IgD-negative memory B cell (primary cell): ENCODE results near the gene PSAP. TPM values are rescaled to one million over a fixed set of nuclear protein-coding genes. Genes with fewer than 3 reads are reported as not detected.

ENCODE experiments used
- H3K27ac Mint-ChIP-seq, 3 donors: one replicate each; pipeline ENCODE4 v1.8.0; 2020 to 2022; ENCODE audit warnings: mild to moderate bottlenecking in 3 of 3, mixed read lengths in 3 of 3, moderate library complexity in 1 of 3
- H3K27me3 Mint-ChIP-seq: one replicate; pipeline ENCODE4 v1.8.0; 2021; ENCODE audit warnings: mixed read lengths
- H3K36me3 Mint-ChIP-seq: one replicate; pipeline ENCODE4 v1.8.0; 2020; ENCODE audit warnings: mild to moderate bottlenecking, mixed read lengths
- H3K4me1 Mint-ChIP-seq, 3 donors: one replicate each; pipeline ENCODE4 v1.8.0; 2020 to 2022; ENCODE audit warnings: mixed read lengths in 3 of 3, mild to moderate bottlenecking in 1 of 3
- H3K4me3 Mint-ChIP-seq, 4 donors: one replicate each; pipeline ENCODE4 v1.8.0; 2020 to 2022; ENCODE audit warnings: mild to moderate bottlenecking in 4 of 4, mixed read lengths in 4 of 4, moderate library complexity in 3 of 4
- H3K9me3 Mint-ChIP-seq, 3 donors: one replicate each; pipeline ENCODE4 v1.8.0; 2020 to 2021; ENCODE audit warnings: mixed read lengths in 3 of 3, mild to moderate bottlenecking in 1 of 3
- polyA plus RNA-seq: library from polyadenylated mRNA; unstranded; fragments of 300-500 nt; fragmentation: Illumina TruSeq; gene quantifications from one replicate; pipeline ENCODE4 v1.2.3, GENCODE V29; 2021

The PSAP gene
- polyA plus RNA-seq, 1 donor from 2014 or later, result 625 TPM

- H3K27me3 Mint-ChIP-seq, result no peaks in the 10 kb centered on the region
- H3K4me1 Mint-ChIP-seq, result peaks cover 0 to 3% (median 0%) of the 10 kb centered on the region in 3 donors
- peak overlapping the region in 1 of 4 donors; percentile 82 for H3K4me3 Mint-ChIP-seq
- no peak overlapping the region for H3K27ac Mint-ChIP-seq
- no peaks in the 10 kb centered on the region for H3K9me3 Mint-ChIP-seq
- peaks cover 4% of the 10 kb centered on the region for H3K36me3 Mint-ChIP-seq
These were observed 33.0 kb downstream of the PSAP start for GRCh38 chr10:71817831-71818655.

DNA sequence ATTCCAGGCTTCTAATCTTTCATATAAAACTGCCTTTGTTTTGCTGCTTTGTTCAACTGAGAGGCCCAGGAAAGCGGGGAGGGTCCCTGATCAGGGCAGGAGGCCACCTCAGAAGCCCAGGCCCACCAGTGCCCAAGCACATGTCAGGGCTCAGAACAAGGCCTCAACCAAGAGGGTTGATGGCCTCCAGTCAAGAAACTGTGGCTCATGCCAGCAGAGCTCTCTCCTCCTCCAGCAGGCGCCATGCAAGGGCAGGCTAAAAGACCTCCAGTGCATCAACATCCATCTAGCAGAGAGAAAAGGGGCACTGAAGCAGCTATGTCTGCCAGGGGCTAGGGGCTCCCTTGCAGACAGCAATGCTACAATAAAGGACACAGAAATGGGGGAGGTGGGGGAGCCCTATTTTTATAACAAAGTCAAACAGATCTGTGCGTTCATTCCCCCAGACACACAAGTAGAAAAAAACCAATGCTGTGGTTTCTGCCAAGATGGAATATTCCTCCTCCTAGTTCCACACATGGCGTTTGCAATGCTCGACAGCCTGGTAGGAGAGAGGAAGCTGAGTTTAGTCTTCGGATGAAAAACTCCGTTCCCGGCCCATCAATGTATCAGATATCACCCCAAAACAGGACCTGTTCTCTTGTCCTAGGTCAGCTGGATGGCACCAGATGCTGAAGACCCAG is 34.0 kb downstream of the PSAP start:
- Mint-ChIP-seq H3K27ac (peak overlapping the region in 1 of 3 donors; percentile 34), H3K36me3 (peaks cover 4% of the 10 kb centered on the region), H3K27me3 (no peaks in the 10 kb centered on the region), H3K4me3 (no peak overlapping the region), H3K4me1 (peaks cover 0 to 3% (median 1%) of the 10 kb centered on the region in 3 donors), H3K9me3 (no peaks in the 10 kb centered on the region)

- Mint-ChIP-seq H3K36me3 (peaks cover 4% of the 10 kb centered on the region), H3K4me3 (no peak overlapping the region), H3K4me1 (peaks cover 0 to 3% (median 2%) of the 10 kb centered on the region in 3 donors), H3K27ac (no peak overlapping the region), H3K27me3 (no peaks in the 10 kb centered on the region), H3K9me3 (no peaks in the 10 kb centered on the region)
These were observed 34.6 kb downstream of the PSAP start for GRCh38 chr10:71816421-71816851.

DNA sequence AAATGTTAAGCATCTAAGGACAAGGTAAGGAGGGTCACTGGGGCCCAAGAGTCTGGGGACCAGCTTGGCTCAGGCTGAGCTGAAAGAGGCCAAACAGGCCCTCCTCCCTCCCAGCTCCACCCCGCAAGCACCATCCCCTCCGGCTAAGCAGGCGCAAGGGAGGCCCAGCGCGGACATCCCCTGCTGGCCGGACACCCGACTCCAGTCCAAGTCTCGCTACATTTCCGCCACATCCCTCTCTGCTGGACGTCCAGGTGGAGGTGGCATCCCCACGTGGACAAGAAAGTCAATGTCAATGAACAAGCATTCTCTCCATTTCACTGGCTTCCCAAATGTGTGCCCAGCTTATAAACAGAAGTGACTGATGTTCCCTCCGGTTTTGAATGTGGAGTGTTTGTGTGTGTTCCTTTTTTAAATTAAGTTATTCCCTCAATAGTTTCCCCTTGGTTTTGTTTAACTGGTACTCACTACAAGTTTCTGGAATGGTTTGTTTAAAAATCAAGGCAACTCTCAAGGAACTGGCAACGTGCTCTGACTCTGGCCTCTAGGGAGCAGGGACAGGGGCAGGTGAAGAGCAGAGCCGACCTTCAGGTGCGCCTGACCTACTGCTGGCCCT is 35.4 kb downstream of the PSAP start:
- Mint-ChIP-seq H3K9me3 (no peaks in the 10 kb centered on the region), H3K36me3 (peaks cover 4% of the 10 kb centered on the region), H3K4me1 (peaks cover 0 to 3% (median 2%) of the 10 kb centered on the region in 3 donors), H3K27ac (no peak overlapping the region), H3K4me3 (no peak overlapping the region), H3K27me3 (no peaks in the 10 kb centered on the region)

DNA sequence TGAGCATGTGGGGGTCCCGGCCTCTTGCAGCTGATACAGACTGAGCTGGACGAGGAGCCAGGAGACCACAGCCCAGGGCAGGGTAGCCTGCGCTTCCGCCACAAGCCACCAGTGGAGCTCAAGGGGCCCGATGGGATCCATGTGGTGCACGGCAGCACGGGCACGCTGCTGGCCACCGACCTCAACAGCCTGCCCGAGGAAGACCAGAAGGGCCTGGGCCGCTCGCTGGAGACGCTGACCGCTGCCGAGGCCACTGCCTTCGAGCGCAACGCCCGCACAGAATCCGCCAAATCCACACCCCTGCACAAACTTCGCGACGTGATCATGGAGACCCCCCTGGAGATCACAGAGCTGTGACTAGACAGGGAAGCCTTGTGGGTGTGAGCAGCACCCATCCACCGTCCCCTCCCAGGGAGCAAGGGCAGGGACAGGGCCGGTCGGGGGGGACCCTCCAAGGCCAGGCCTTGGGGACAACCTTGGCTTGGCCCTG is 36.1 kb downstream of the PSAP start:
- Mint-ChIP-seq H3K36me3 (peaks cover 4% of the 10 kb centered on the region), H3K4me3 (no peak overlapping the region), H3K27ac (no peak overlapping the region), H3K4me1 (peaks cover 0 to 3% (median 2%) of the 10 kb centered on the region in 3 donors), H3K27me3 (no peaks in the 10 kb centered on the region), H3K9me3 (no peaks in the 10 kb centered on the region)

DNA sequence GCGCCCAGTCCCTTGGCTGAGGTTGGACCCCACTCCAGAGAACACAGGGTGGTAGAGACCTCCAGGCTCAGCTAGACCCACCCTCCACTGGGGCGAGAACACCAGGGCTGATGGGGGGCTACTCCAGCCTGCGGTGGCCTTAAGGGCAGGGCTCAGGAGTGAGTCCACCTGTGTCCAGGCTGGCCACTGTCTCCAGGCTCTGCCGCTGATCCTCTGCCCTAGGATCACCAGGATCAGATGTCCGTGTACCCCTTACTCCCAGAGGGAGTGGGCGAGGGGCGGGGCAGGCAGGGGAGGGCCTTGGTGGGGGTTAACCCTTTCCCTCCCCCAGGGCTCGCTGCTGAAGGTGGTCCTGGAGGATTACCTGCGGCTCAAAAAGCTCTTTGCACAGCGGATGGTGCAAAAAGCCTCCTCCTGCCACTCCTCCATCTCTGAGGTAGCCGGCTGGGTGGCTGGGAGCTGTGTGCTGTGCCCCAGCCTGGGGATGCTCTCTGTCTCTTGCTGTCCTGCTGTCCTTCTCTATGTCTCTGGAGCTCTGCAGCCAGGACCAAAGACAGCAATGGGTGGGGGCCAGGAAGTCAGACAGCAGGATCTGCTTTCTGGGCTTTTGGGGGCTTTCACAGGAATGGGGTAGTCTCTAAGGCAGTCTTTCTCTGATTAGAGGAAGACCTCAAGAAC is 38.0 kb downstream of the PSAP start:
- Mint-ChIP-seq H3K27me3 (no peaks in the 10 kb centered on the region), H3K9me3 (no peaks in the 10 kb centered on the region), H3K27ac (no peak overlapping the region), H3K4me3 (no peak overlapping the region), H3K4me1 (peaks cover 0 to 3% (median 2%) of the 10 kb centered on the region in 3 donors), H3K36me3 (peaks cover 3% of the 10 kb centered on the region)

- H3K4me1 Mint-ChIP-seq, result peaks cover 0 to 3% (median 2%) of the 10 kb centered on the region in 3 donors
- H3K36me3 Mint-ChIP-seq, result peaks cover 3% of the 10 kb centered on the region
- H3K9me3 Mint-ChIP-seq, result no peaks in the 10 kb centered on the region
- H3K4me3 Mint-ChIP-seq, result no peak overlapping the region
- H3K27ac Mint-ChIP-seq, result no peak overlapping the region
- H3K27me3 Mint-ChIP-seq, result no peaks in the 10 kb centered on the region
These were observed 38.8 kb downstream of the PSAP start for GRCh38 chr10:71812016-71812912.

DNA sequence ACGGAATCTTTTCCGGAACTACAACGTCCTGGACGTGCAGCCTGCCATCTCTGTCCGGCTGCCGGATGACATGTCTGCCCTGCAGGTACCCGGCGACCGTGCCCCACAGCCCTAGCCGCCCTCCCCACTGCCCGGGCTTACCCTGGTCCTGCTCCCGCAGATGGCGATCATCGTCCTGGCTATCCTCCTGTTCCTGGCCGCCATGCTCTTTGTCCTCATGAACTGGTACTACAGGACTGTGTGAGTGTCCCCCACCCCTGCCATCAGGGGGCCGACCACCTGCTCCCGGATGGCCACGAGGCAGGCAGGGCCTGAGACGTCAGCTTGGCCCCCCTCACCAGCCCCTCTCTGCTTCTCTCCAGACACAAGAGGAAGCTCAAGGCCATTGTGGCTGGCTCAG is 39.7 kb downstream of the PSAP start:
- Mint-ChIP-seq H3K27me3 (no peaks in the 10 kb centered on the region), H3K36me3 (peaks cover 3% of the 10 kb centered on the region), H3K9me3 (no peaks in the 10 kb centered on the region), H3K27ac (no peak overlapping the region), H3K4me1 (peaks cover 0 to 3% (median 2%) of the 10 kb centered on the region in 3 donors), H3K4me3 (no peak overlapping the region)

DNA sequence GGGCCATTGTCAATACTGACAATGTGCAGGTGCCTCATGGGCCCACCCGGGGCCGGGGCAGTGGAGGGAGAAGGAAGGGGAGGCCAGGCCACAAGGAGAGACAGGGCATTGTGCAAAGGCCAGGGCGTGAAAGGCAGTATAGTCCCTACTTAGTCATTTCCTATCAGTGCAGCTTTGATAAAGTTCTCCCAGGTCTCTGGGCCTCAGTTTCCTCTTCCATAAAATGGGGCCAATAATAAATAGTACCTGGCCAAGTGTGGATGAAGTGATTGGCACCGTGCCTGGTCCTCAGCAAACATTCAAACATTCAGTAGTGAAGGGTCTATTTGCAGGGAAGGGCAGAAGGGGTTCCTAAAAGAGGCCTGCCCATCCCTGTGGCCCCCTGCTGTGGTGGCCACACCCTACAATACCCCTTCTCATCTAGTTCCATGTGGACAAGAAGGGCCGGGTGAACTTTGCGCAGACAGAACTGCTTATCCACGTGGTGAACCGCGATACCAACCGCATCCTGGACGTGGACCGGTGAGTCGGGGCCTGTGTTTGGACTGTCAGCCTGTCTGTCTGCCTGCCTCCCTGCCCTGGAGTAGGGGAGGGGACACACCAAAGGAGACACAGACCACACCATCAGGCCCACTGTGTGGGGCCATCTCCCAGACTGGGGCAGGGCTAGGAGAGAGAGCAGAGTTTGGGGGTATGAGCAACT is 40.9 kb downstream of the PSAP start:
- peak overlapping the region in 1 of 3 donors; percentile 53 for H3K27ac Mint-ChIP-seq
- no peaks in the 10 kb centered on the region for H3K36me3 Mint-ChIP-seq
- no peak overlapping the region for H3K4me3 Mint-ChIP-seq
- peaks cover 0 to 3% (median 2%) of the 10 kb centered on the region in 3 donors for H3K4me1 Mint-ChIP-seq
- H3K9me3 Mint-ChIP-seq, result no peaks in the 10 kb centered on the region
- H3K27me3 Mint-ChIP-seq, result no peaks in the 10 kb centered on the region

GRCh38 chr10:71809628-71810027 is 41.4 kb downstream of the PSAP start:
- H3K4me1 Mint-ChIP-seq, result peaks cover 0 to 3% (median 2%) of the 10 kb centered on the region in 3 donors
- peak overlapping the region in 1 of 3 donors; percentile 53 for H3K27ac Mint-ChIP-seq
- H3K9me3 Mint-ChIP-seq, result no peaks in the 10 kb centered on the region
- no peak overlapping the region for H3K4me3 Mint-ChIP-seq
- no peaks in the 10 kb centered on the region for H3K27me3 Mint-ChIP-seq
- H3K36me3 Mint-ChIP-seq, result no peaks in the 10 kb centered on the region

GRCh38 chr10:71807557-71808510 is 43.2 kb downstream of the PSAP start:
- Mint-ChIP-seq H3K9me3 (no peaks in the 10 kb centered on the region), H3K36me3 (no peaks in the 10 kb centered on the region), H3K4me3 (no peak overlapping the region), H3K27ac (peak overlapping the region in 1 of 3 donors; percentile 6), H3K27me3 (no peaks in the 10 kb centered on the region), H3K4me1 (peaks cover 0 to 6% (median 3%) of the 10 kb centered on the region in 3 donors)

DNA sequence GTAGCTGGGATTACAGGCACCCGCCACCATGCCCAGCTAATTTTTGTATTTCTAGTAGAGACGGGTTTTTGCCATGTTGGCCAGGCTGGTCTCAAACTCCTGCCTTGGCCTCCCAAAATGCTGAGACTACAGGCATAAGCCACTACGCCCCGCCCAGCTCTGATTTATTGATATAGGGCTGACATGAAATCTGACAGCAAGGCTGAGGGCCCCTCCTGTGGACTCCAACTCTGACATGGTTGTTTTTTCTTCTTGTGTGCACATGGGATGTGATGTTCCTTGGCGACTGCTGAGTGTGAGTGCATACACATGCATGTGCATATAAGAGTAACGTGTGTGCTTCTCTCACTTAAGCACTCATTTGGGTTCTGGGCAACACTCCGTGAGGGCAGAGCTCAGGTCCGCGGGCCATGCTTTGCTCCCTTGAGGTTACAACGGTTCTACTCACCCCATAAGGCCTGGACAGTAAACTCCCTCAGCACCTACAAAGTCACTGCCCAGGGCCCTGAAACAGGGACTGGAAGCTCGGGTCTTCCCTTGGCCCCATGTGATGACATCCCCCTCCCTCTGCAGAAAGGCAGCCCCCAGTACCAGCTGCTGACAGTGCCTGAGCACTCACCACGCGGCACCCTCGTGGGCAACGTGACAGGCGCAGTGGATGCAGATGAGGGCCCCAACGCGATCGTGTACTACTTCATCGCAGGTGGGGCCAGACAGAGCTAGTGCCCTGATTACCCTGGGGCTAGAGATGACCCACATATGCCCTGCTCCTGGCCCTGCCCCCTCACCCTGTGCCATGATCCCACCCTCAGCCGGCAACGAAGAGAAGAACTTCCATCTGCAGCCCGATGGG is 44.1 kb downstream of the PSAP start:
- peak overlapping the region in 1 of 3 donors; percentile 63 for H3K27ac Mint-ChIP-seq
- no peaks in the 10 kb centered on the region for H3K9me3 Mint-ChIP-seq
- H3K4me1 Mint-ChIP-seq, result peaks cover 0 to 5% (median 3%) of the 10 kb centered on the region in 3 donors
- no peak overlapping the region for H3K4me3 Mint-ChIP-seq
- no peaks in the 10 kb centered on the region for H3K36me3 Mint-ChIP-seq
- H3K27me3 Mint-ChIP-seq, result no peaks in the 10 kb centered on the region
